HL-60/S4 treated with phorbol 12-myristate 13-acetate at 8.2 ng/mL for 4 days and 3 days (cell line): ENCODE results near the gene JARID2.

Experiments
- in situ Hi-C: fragments of 300-500 bp; cut with MboI; formaldehyde crosslinking; loops from 2 replicates; pipeline ENCODE4 v1.15.0; 2022; ENCODE audit warnings: low sequenced_read_pairs

The JARID2 gene

DNA sequence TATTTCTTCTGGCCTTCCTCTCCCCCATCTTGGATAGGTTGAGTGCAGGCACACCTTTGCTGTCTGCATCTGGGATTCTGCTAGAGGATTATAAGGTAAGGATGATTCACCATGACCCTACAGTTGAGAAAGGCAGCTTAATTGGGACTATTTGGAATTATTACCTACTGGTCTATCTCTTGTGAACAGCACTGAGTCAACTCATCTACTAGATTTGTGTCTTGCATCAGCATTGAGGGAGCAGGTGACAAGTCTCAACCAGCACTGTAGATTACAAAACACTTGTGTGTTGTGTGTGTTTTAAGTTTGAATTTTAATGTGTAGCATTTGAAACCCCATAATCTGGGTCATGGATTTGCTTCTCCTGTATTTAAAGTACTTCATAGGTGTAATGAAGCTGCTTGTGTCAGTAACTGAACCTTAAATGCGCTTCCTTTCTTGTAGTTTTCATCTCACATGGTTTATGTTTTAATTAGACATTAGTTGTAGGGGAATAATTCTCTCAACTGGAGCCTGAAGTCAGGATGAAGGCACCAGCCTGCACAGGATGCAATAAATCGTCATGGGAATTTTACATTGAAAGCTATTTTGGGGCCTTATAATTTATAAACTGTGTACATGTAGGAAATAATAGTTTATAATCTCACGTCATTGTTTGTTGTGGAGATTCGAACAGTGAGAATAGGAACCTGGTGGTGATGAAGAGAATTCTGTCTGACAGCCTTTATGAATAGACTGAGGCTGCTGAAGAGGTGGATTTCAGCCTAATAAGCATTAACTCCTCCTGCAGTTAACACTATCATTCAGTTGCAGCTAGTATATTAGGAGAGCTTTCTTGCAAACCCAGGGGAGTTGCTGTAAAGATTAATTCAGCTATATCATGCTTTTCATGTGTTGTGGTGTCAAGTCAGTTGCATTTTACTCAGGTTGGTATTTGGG is 125.1 kb downstream of the JARID2 start:
- in situ Hi-C loops = no loop called here

DNA sequence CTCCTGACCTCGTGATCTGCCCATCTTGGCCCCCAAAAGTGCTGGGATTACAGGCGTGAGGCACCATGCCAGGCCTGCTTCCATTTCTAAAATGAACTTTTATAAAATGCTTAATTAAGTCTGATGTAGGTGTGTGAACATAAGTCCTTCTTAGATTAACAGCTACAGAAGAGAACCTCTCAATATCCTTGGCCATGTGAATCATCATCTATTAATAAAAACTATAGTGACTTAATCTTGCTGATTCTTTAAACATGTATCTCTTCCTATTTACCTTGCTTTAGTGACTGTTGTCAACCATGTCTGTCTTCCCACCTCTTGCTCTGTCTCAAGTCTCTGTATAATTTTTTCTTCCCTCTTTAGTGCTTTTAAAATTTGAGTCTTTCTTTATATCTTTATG is 127.1 kb downstream of the JARID2 start:
- in situ Hi-C loops = no loop called here

DNA sequence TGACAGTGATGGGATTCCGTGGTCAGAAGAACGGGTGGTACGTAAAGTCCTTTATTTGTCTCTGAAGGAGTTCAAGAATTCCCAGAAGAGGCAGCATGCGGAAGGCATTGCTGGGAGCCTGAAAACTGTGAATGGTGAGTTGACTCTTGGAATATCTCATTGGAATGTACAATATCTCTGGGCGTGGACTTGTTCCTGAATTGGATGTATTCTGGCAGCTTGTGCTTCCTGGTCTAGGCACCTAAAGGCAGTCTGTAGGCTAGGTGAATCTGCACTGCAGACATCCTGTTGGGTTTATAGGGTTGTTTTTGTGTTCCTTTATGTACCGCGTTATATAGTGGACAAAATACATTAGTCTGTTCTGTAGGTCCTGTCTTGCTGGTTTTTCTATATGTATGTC is 128.2 kb downstream of the JARID2 start:
- in situ Hi-C loops = no loop called here

DNA sequence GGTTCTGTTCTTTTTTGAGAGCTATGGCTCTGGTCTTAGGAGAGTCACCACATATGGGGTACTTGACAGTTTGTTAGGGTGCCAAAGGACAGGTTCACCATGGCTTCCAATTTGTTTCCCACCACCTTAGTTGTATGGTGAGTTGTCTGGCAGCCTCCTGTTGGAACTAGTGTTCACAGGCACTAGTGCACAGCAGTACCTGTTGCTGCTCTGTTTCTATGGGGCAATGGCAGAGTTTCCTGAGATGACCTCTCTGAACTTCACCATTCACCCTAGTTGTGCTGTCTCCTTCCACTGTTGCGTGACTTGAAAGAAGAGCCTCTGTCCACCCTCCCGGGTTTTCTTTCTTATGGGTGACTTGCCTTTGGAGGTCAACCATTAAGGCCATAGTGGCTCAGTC is 129.1 kb downstream of the JARID2 start:
- in situ Hi-C loops = no loop called here

DNA sequence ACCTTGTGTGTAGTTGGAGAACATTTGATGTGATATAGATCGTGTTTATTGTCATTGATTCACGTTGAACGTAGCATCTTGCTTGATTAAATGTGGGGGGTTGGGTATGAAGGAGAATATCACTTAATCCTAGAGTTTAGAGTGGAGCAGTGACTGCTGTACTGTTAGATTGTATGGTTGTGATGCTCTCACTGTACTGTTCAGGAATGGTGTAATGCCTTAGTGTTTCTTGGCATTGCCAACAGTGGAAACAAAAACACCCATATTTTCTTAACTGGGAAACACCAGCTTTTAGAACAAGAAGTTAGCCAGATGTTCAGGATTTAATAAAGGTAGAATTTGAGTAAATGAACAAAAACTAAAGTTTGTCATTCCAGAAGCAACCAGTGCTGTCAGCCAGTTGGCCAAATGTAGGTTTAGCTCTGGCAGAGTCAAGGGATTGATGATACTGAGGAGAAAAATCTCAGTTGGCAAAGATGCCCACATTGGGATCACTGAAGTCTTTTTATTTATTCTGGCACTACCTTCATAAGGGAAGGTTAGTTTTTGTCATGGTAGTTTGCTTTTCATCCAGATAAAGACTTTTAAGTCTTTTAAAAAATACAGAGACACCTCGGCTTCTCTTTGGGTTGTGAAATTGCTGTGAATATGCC is 129.9 kb downstream of the JARID2 start:
- in situ Hi-C loops = no loop called here

DNA sequence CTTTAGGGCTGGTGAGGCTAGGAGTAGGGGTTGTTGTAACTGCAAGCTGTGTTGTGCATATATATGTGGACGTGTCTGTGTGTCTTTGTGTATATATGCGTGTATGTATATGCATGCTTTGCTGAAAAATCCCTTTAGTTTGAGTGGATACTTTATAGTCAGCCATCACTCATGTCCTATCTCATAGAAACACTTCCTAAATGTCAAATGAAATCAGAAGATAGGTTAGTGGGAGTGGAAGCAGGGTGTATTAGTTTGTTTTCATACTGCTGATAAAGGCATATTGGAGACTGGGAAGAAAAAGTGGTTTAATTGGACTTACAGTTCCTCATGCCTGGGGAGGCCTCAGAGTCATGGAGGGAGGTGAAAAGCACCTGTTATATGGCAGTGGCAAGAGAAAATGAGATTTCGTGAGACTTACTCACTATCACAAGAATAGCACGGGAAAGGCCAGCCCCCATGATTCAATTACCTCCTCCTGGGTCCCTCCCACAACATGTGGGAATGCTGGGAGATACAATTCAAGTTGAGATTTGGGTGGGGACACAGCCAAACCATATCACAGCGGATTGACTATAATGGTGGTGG is 131.1 kb downstream of the JARID2 start:
- in situ Hi-C loops = no loop called here

DNA sequence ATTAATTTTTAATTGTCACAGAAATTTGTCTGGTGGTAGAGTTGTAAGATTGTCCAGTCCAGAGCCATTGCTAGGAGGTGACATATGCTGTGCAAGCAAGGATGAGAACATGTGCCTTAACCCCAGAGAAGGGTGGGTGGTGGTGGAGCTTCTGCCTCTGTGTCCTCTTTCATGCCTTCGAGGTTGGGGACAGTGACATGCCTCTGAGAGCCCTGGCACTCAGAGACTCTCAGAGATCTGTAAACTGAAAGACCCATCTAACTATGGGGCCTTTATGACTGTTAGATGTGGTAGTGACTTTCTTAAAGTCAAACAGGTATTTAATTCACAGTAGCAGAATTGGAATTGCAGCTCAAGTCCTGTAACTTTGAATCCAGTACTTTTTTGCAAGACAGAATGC is 132.4 kb downstream of the JARID2 start:
- in situ Hi-C loops = no loop called here

DNA sequence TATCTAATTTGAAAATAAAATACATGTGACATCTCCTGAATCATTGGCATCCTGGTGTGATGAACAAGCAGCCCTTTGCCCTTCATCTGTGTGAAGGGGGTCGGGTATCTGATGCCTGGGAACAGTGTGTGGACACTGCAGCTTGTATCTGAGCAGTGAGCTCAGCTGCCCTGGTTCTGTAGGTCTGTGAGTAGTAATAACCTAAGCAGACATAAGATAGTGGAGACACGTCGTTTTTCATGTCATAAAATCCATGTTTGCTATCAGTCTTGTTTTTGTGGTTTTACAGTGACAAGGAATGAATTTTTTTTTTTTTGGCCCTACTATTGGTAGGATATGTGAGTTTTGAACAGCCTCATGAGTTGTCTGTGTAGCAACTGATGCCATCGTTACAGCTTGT is 133.0 kb downstream of the JARID2 start:
- in situ Hi-C loops = no loop called here

DNA sequence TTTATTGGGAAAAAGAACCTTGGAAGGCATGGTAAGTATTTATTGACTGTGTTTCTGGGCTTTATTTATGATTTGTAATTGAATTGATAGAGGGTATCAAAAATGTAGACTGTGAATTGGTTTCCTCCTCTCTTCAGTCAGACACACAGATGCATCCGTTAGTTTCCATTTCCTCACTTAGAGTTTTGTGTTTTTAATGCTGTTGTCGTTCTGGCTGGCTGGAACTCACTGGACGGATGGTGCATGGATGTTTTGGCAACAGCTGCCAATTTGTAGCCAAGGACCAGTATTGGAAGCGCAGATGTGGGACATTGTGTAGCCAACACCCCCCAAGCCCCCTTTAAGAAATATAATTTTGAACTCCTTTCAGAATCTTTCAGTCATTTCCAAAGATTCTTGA is 134.5 kb downstream of the JARID2 start:
- in situ Hi-C loops = no loop called here

DNA sequence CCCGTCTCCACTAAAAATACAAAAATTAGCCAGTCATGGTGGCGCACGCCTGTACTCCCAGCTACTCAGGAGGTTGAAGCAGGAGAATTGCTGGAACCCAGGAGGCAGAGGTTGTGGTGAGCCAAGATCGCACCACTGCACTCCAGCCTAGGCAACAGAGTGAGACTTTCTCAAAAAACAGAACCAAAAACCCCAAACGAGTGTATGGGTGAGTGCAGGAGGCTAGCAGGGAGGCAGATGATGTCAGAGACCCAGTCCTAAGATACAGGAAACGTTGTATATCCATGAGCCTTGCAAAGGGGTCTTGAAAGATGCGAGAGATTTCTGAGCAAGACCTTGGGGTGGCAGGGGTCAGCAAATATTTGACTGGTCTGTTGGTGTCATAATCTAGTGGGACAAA is 136.2 kb downstream of the JARID2 start:
- in situ Hi-C loops = no loop called here

DNA sequence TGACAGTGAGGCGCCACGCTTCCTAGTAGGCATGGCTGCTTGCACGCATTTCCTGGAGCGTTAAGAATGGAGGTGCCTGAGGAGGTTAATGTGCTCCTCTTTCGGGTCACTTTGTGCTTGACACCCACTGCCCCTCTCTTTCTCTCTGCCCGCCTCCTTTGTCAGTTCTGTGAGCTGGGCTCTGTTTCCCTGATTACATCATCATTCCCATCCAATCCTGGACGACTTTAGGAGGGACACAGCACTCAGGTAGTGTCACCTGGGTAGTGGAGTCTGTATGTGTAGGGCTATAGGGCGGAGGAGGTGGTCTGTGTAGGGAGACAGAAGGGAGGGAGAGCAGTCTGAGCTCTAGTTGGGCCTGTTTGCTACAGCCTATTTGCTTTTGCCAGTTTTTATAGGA is 136.8 kb downstream of the JARID2 start:
- in situ Hi-C loops = no loop called here

DNA sequence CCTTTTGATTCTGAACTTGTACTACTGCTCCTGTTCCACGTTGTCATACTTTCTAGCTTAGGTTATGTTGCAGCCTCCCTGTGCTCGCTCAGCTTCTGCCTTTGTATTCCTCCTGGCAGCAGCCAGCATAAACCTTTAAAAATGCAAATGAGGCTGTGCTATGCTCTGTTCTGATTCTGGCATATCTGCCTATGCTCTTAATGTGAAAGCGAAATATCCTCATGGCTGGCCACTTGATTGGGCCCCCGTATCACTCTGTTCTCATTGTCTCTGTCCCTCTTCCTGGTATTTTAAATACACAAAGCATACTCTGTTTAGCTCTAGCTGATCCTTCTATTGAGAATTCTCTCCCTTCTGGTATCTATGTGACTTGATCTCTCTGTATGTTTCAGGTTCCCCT is 139.0 kb downstream of the JARID2 start:
- in situ Hi-C loops = no loop called here

DNA sequence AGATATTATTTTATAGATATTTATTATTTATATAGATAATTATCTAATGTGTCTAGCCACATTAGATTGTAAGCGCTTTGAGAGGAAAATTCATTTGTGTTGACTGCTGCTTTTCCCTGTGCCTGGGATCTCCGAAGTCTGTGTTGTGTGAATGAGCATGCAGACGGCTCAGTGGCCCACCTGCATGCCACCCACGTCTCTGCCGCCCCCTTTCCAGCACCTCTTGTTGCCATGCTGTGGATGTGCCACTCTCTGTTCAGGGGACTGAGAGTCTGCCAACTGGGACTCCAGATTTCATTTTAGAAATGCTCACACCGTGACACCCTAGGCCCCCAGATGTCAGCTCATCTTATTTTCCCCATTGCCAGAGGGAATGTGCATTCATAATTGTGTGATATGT is 139.7 kb downstream of the JARID2 start:
- in situ Hi-C loops = no loop called here

DNA sequence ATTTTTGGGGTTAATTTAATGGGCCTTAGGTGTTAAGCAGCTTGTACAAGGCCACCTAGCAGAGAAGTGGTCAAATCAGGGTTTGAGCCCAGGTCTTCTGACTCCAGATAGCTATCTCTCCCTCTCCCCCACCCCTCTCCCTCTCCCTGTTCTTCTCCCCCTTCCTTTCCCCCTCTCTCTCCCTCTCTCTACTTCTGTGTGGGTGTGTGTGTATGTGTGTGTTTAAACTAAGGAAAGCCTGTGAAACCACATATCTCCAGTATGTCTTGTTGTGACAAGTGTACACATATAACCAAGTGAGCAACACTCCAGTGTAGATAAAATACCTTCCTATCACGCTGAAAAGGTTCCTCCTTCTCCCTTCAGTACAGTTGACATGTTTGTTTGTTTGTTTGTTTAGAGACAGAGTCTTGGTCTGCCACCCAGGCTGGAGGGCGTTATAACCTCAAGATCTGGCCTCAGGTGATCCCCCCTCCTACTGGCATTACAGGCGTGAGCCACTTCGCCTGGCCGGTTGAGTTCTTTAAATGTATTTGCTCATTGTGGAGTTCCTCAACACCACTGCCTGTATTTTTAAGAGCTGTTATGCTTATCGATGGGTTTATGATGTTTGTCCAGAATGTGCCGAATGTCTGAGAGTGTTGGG is 140.4 kb downstream of the JARID2 start:
- in situ Hi-C loops = no loop called here

DNA sequence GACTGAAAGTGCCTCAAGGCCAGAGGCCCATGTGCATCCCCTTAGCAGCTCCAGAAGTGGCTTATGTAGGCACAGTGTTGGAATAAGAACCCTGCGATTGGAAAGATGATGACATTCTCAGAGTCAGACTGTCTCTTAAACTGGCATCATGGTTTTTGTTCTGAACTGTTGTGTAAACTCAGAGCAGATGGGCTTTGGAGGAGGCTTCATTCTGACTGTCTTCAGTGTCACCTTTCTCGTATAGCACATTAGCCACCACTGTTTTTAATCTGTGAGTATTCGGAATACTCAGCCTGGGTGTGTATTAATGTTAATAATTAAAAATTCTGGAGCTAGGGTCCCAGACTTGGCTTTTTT is 140.9 kb downstream of the JARID2 start:
- in situ Hi-C loops = no loop called here

DNA sequence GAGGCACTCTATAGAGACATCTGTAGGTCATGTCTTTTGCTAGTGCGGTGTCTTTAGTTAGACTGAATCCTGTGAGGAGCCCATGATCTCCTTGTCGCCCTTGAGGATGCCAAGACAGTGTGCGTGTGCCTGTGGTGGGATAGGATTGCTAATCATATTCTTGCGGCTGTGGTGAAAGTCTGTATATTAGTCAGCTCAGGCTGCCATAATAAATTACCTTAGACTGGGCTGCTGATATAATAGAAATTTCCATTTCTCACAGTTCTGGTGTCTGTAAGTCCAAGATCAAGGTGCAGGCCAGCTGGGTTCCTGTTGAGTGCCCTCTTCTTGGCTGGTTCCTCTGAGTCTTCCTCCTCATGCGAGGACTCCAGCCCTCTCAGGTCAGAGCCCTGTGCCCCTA is 141.2 kb downstream of the JARID2 start:
- in situ Hi-C loops = no loop called here

DNA sequence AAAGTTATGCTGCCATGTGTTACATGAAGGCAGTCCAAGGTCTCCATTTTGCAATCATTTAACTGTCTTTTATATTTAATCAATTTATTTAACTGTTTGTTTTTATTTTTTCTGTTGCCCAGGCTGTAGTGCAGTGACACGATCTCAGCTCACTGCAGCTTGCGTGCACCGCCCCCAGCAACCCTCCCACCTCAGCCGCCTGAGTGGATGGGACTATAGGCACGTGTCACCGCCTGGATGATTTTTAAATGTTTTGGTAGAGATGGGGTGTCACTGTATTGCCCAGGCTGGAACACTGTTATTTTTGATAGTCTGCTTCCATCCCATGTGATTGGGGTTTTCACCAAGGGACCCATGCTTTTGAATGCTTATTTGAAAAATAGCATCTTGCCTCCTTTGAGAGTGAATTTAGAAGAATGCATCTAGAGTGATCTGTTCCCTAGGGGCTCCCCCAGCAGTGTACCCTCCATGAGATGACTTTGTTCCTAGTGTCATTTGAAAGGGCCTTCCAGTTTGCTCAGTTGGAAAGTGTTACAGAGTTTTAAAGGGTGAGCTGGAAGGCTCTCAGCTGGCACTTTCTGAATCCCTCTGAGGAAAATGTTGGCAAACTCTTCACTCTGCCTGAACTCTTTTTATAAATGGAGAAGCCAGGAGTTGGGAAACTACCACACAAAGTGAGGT is 143.4 kb downstream of the JARID2 start:
- in situ Hi-C loops = no loop called here

DNA sequence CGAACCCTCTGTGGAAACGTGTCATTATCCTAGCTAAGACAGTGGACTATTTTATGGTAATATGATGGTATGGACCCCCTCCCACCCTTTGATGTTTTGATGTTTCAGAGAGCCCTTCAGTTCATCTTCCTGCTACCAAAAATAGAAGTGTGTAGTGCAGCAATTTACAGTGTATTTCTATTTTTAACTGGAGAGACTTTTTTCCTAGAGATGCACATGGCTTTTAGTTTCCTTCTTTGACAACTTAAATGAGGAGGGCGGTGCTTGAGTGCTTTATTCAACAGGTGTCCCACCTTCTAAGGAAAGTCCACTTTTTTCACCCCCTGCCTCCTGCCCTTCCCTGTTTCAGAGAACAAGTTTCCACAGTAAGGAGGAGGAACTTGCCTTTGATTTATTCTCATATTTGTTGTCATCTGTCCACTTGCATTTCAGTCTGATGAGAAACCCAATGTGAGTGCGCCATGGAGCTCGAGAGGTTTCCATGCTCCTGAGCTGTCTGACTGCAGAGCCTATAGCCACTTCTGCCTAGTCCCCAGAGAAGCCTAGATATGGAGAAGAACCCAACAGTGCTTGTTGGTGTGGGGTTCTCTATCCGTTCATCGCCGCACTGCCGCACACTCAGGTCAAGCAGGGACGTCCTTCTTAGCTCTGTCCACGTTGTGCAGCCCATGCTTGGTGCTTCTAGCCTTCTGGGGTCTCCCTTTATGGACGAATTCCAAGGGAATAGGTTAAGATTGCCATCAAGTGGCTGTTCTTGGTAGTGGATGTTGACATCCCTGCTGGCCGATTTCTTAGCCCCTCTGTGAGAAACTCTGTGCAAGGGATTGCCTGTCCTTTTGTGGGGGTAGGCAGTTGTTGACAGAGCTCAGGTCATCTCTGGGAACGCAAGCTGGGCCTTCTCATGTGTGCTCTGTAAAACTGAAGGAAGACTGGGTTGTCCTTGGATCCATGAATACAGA is 144.2 kb downstream of the JARID2 start:
- in situ Hi-C loops = no loop called here

DNA sequence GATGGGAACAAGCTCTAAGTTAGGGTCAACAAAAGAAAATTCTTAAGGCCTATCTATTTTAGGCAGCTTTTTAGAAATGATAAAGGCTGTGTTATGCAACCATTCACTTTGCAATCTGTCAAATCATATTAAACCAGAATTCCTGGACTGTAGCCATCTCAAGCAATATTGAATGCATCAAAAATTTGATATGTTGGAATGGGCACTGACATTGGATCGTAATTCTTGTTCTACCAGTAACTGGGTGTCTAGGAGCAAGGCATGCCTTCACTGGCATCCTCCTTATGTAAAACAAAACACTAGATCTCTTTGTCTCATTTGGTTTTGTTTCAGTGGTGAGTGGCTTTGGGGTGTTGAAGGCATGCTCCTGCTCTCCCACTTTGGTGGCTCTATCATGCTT is 145.6 kb downstream of the JARID2 start:
- in situ Hi-C loops = no loop called here

DNA sequence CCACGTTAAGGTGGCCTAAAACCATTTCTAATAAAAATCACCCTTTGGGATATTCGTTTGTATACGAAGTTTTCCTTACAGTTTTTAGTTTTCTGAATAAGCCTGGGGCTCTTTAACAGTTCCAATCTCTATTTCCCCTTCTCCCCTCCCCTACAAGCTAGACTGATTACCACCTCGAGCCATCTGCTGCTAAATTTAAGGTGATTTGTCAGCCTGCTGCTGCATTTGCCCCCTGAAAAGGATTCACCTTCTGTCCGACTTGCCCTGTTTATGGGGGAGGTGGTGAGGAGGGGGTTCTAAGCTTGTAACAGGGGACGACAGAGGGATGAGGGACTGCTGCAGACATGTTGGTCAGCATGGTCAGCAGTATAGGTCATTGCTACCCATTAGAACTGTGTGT is 146.3 kb downstream of the JARID2 start:
- in situ Hi-C loops = no loop called here
